SH-SY5Y (cell line): Measurements from ENCODE around the gene WDR5.

Experiments
- GATA2 ChIP-seq: IDR thresholded peaks from 2 replicates; pipeline ENCODE4 v1.6.1; 2011; ENCODE audit warnings: mild to moderate bottlenecking, low read depth, low read length
- GATA3 ChIP-seq: IDR thresholded peaks from 2 replicates; pipeline ENCODE4 v1.6.1; 2011; ENCODE audit warnings: low read depth, mild to moderate bottlenecking, low read length, moderate library complexity

GRCh38 chr9:134192311-134192950 is 56.5 kb downstream of the WDR5 start:
- no peak for TF ChIP-seq GATA2
- TF ChIP-seq GATA3, result no peak
